NCI-H774 (cell line): ENCODE results near the gene IKZF1.

Experiments
- DNase-seq: peaks from one replicate; lab custom pipeline; 2025; lab: John Stamatoyannopoulos, UW

IKZF1 gene

GRCh38 chr7:50283731-50284130 is 20.8 kb upstream of the IKZF1 start:
- DNase-seq, result no peak

- DNase-seq, result no peak
Observed at GRCh38 chr7:50284296-50284695, 20.2 kb upstream of the IKZF1 start.

- no peak for DNase-seq
Observed at GRCh38 chr7:50285269-50285668, 19.2 kb upstream of the IKZF1 start.

DNA sequence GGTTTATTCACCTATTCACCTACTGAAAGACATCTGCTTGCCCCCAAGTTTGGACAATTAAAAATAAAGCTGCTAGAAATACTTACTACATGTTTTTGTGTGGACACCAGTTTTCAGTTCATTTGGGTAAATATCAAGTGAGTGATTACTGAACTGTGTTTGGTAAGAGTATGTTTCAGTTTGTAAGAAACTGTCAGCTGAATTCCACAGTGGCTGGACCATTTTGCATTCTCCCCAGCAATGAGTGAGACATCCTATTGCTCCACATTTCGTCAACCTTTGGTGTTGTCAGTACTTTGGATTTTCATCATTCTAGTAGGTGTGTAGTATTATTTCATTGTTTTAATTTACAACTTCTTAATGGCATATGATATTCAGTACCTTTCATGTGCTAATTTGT is 17.4 kb upstream of the IKZF1 start:
- no peak for DNase-seq

- no peak for DNase-seq
Observed at GRCh38 chr7:50292165-50292757, 12.3 kb upstream of the IKZF1 start.

DNA sequence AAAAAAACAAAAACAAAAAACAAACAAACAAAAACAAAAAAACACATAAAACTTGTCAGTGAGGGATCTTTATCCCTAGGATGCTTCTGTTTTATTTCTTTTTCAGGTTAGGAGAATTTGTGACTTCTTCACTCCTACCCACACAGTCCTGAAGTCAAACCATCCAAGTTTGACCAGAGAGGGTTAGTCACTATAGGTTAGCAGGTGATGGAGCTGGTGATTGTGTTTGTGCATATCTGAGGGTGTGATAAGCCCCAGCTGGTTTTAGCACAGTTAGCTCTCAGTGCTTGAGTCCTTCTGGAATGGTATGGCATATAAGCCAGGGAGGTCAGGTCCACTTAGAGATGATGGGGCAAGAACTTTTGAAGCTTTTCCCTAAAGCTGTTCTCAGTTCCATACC is 11.8 kb upstream of the IKZF1 start:
- no peak for DNase-seq

DNA sequence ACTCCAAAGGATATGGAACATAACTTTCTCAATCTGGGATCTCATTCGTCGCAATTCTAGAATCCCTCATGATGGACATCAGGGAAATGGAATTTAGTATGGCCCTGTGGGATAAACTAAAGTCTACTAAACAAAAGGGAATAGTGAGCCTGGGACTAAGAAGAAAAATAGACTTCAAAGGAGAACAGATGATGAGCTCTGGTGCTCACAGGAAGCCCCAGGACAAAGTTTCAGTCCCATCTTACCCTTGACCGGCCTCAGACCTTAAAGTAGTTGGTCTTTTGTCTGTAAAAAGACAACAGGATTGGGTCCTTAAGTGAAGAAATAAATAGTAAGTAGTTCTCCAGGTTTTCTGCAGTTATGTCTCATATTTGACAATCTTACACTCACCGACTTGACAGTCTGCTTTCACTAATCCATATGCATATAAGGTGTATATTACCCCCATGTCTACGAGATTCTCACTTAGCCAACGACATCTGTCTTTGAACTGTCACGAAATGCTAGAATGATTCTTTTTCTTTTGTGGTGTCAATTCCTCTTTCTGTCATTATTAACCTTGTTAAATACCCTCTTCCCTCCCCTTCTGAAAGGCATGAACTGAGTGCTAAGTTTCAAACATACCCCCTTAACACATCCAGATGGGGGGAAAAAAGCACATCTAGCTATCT is 10.9 kb upstream of the IKZF1 start:
- no peak for DNase-seq

DNA sequence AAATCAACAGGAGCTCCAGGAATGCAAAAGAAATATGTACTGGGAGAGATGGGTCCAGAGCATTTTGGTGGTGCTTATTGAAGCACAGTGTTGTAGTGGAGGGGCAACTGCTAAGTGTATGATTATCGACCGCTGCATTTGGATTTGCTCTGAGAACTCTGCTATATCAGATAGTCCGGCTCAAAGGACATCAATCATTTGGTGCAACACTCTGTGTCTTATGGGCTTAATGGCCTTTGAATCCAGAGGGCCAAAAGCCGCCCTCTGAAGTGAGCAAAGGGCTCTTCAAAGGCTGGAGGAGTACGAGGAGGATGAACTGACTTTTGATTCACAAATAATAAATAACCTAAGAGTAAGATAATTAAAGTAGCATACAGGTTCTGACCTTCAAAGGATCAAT is 9.4 kb upstream of the IKZF1 start:
- no peak for DNase-seq

GRCh38 chr7:50296799-50297198 is 7.7 kb upstream of the IKZF1 start:
- DNase-seq, result no peak

- DNase-seq, result no peak
Observed at GRCh38 chr7:50298811-50299562, 5.5 kb upstream of the IKZF1 start.

DNA sequence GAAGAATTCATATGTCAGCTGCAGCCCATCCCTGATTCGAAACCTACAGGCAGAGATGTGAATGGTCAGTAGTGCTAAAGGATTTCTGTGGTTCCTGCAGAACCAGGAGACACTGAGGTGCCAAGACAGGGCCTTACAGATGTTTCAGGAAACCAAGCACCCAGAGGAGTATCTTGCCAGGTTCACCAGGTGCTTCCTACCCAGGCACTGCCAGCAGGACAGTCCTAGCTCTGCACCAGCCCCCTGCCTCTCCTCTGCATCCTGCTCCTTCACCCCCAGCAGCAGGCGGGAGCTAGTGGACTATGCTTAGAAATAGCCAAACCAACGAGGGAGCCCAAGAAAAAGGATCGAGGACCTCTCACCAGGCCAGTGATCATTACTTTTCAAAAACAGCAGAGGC is 4.2 kb upstream of the IKZF1 start:
- DNase-seq, result no peak

DNA sequence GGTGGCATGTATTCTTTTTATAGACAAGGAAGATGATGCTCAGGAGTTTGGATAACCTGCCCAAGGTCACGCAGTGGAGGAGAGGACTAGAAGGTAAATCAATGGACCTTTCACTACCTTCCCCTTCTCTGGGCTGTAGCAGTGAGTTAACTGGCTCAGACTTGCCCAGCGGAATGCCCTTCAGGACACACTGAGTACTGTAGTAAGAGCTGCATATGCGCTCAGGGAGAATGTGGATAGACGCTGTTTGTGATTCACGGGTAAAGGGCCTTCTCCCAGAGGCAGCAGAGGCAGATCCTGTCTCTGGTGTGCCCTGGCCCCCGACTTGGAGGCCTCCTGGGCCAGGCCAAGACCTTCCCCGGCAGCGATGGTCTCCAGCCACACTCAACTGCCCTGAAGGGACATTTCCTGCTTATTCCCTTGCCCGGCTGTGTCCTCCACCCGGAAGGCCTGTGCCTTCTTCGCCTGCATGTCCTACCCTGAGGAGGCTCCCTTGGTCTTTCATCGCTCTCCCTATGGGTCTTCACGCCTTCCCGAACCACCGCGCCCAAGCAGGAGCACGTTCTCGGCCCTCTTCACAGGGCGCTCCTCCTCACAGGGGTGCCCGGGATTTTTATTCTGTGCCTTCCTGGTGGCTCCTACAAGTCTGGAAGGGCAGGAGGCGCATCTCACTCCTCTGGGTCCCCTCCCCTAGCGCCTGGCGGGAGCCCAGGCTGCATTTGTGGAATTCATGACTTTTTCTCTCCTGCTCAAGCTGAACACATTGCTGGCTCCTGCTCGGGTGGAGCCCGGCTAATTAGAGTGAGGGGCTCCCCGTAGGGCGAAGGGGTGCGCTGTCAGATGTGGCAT is 1.8 kb upstream of the IKZF1 start:
- DNase-seq, result no peak

- DNase-seq, result no peak
Observed at GRCh38 chr7:50303335-50304128, 984 bp upstream of the IKZF1 start.

GRCh38 chr7:50304911-50305582 is 531 bp downstream of the IKZF1 start:
- no peak for DNase-seq

DNA sequence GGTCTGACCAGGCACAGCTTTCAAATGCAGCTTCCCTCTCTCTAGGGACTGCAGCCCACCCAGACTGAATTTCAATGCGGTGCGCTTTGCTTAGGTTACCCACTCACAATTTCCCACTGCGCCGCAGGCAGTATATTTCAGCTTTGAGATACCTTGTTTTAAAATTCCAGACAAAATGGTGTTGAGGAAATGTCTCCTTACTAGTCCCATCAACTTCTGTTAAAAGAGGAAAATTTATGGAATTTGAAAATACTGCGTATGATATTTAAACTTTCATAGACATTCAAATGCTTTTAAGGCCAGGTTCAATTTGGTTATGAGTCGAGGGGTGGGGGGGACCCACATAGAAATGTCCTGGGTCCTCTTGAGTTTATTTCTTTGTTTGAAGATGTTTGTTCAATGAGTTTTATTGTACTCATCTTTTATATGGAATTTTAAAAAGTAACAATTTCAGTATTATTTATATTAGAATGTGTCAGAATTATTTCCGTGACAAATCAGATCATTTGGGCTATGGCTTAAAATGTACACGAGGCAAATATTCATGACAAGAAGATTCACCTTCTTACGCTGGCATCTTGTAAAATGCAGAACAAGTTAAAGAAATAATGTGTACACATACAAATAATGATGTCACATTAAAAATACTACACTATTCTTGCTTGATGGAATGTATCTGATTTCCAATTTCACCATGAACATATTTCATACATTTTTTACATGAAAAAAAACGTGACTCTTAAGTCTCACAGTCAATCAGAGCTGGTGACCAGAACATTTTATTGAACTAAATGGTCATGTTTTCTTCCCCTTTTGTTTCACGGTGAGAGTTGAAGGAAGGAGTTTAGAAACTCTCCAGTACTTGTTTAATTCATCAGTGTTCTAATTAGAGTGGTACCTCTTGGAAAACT is 1.3 kb downstream of the IKZF1 start:
- DNase-seq, result no peak

- DNase-seq, result no peak
Observed at GRCh38 chr7:50306494-50307367, 2.2 kb downstream of the IKZF1 start.

- DNase-seq, result no peak
Observed at GRCh38 chr7:50307368-50308032, 3.0 kb downstream of the IKZF1 start.

DNA sequence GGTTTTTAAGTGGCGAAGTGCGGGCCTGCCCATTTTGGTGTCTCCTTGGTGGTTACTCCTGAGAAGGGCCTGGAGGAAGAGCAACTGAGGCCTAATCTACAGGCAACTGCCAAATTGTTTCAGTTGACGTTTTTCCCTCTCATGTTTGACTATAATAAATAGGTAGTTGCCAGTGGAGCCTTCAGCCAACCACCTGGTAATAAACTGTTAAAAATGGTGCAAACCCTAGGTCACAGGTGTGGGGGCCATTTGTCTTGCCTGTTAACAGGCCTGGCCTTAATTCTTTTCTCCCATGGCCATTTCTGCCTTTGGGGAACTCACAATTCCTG is 3.7 kb downstream of the IKZF1 start:
- DNase-seq, result no peak
